Measurements from ENCODE around the gene C9orf40. TPM values are rescaled to one million over a fixed set of nuclear protein-coding genes. Genes with fewer than 3 reads are reported as not detected.

The C9orf40 gene
- polyA plus RNA-seq, 2 of the 4 experiments (the other 2 are of a cell fraction), result 8.8 to 14.4 TPM

- POLR2A ChIA-PET, result interaction anchor here (2.6 kb wide), 1 partner anchor 78 kb away, joined by 13 read pairs; the partner anchor contains the start of gene CARNMT1
- no peak overlapping the region for H3K27ac ChIP-seq
- H3K9me3 ChIP-seq, result no peaks in the 10 kb centered on the region
- no peak overlapping the region; the same call in 1 of the 3 replicates for H3K4me2 ChIP-seq
- DNase-seq (ENCODE audit: low read depth in 1 of 2, low spot score in 1 of 2) (no peak), FAIRE-seq (peak; percentile 79), ATAC-seq (no peak)
- WGBS (ENCODE audit: missing lambda C conversion rate), result 83% methylated on average over 10 of the region's 10 CpGs
- no peak for TF ChIP-seq RFX5 (IDR thresholded peaks at IDR 0.05)
- H3K4me1 ChIP-seq, result 0 out of 3 replicates have a peak, but pooled peaks cover 4% of the 10 kb centered on the region
- no peak overlapping the region for H3K4me3 ChIP-seq
- CTCF ChIA-PET, result interaction anchor here (0.6 to 8.7 kb wide), 6 partner anchors 8 to 1806 kb away, joined by 3 to 200 read pairs (median 14); no protein-coding TSS in a partner anchor
These were observed 2.6 kb downstream of the C9orf40 start for GRCh38 chr9:74949859-74950855.

DNA sequence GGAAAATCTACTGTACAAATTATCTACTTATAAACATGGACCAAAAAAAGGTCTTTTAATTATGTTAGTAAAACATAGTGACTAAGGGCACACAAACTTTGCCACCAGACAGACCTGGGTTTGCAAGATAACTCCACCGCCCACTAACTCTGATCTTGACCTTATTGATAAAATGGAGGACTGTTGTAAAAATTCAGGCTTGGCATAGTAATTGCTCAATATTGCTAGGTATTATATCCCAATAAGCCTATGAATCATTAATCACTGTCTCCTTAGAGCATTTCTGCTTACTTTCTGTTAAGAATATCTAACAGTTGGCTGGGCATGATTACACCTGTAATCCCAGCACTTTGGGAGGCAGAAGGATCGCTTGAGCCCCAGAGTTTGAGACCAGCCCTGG is 3.8 kb downstream of the C9orf40 start:
- ChIA-PET CTCF (interaction anchor here (8.7 kb wide), 1 partner anchor 174 kb away, joined by 200 read pairs; no protein-coding TSS in a partner anchor), POLR2A (no interaction called here)
- Histone ChIP-seq H3K9me3 (no peaks in the 10 kb centered on the region), H3K4me3 (no peak overlapping the region), H3K27ac (no peak overlapping the region), H3K4me1 (0 out of 3 replicates have a peak, but pooled peaks cover 4% of the 10 kb centered on the region), H3K4me2 (no peak overlapping the region)
- 89% methylated on average over 2 of the region's 2 CpGs for WGBS (ENCODE audit: missing lambda C conversion rate)
- TF ChIP-seq HEYL (CRISPR knock-in tag; IDR thresholded peaks at IDR 0.05) (no peak), GATA3 (IDR thresholded peaks at IDR 0.05; ENCODE audit: borderline replicate concordance) (no peak), NR3C1 (IDR thresholded peaks at IDR 0.05) (no peak), CEBPB (IDR thresholded peaks at IDR 0.05) (no peak), BHLHE40 (IDR thresholded peaks at IDR 0.05; ENCODE audit: low read depth, low read length) (no peak), ESRRA (IDR thresholded peaks at IDR 0.05; ENCODE audit: borderline replicate concordance, low read length) (no peak), ZFP36 (IDR thresholded peaks at IDR 0.05; ENCODE audit: borderline replicate concordance, partially characterized antibody) (no peak), CHD4 (IDR thresholded peaks at IDR 0.05; ENCODE audit: borderline replicate concordance) (no peak), EP300 (IDR thresholded peaks at IDR 0.05) (no peak), ZNF302 (CRISPR knock-in tag; IDR thresholded peaks at IDR 0.05) (no peak), KDM1A (IDR thresholded peaks at IDR 0.05; ENCODE audit: low read depth) (no peak), ZSCAN20 (CRISPR knock-in tag; IDR thresholded peaks at IDR 0.05) (no peak), JUN (IDR thresholded peaks at IDR 0.05) (no peak), JUNB (IDR thresholded peaks at IDR 0.05) (no peak), FOSL2 (IDR thresholded peaks at IDR 0.05) (no peak), FOSL2 (CRISPR knock-in tag; IDR thresholded peaks at IDR 0.05) (no peak), ZC3H11A (IDR thresholded peaks at IDR 0.05) (no peak), BCL3 (IDR thresholded peaks at IDR 0.05) (no peak), NPAS2 (CRISPR knock-in tag; IDR thresholded peaks at IDR 0.05; ENCODE audit: borderline replicate concordance) (no peak), CHD2 (IDR thresholded peaks at IDR 0.05; ENCODE audit: low read length, partially characterized antibody) (no peak), PHF8 (IDR thresholded peaks at IDR 0.05; ENCODE audit: borderline replicate concordance, low read depth) (no peak)
- ATAC-seq (no peak), DNase-seq (ENCODE audit: low read depth in 1 of 2, low spot score in 1 of 2) (no peak), FAIRE-seq (no peak)

DNA sequence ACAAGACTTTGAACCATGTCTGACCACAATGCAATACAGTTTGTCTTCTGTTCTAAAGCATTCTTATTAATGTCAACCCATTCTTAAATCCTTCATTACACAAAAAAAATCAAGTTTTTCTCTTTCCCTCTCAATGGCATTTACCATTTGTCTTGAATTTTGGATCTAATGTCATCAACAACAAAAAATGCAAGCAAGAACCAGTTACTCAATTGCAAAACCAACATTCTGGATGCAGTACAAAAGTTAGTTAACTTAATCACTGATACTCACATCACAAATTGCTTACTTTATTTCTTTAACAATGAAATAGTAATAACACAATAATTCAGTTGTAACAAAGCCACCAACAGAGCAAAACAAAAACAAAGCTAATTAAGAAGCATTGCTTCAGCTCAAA is 6.0 kb downstream of the C9orf40 start:
- FAIRE-seq (no peak), DNase-seq (ENCODE audit: low read depth in 1 of 2, low spot score in 1 of 2) (no peak), ATAC-seq (no peak)
- Histone ChIP-seq H3K4me1 (0 out of 3 replicates have a peak, but pooled peaks cover 4% of the 10 kb centered on the region), H3K9me3 (no peaks in the 10 kb centered on the region), H3K27ac (no peak overlapping the region), H3K4me3 (no peak overlapping the region), H3K4me2 (no peak overlapping the region)
- ChIA-PET POLR2A (no interaction called here), CTCF (interaction anchor here (1.3 kb wide), 1 partner anchor 164 kb away, joined by 4 read pairs; no protein-coding TSS in a partner anchor)
- no peak for TF ChIP-seq EP300 (IDR thresholded peaks at IDR 0.05)
- no peak for TF ChIP-seq RFX5 (IDR thresholded peaks at IDR 0.05)
- no peak for TF ChIP-seq NFE2L2 (conservative IDR thresholded peaks at IDR 0.05; ENCODE audit: low read length)
- no peak for TF ChIP-seq JUN (IDR thresholded peaks at IDR 0.05)
